ENCODE measurements around the gene STXBP5. TPM values are rescaled to one million over a fixed set of nuclear protein-coding genes. Genes with fewer than 3 reads are reported as not detected.

STXBP5 gene
- total RNA-seq, 4 donors from 2014 or later = 20.8 to 34.4 (median 23.1) TPM

GRCh38 chr6:147158881-147159280 is 45.3 kb upstream of the STXBP5 start:
- Histone ChIP-seq H3K4me1 (no peaks in the 10 kb centered on the region), H3K27me3 (no peaks in the 10 kb centered on the region), H3K27ac (no peak overlapping the region), H3K9me3 (no peaks in the 10 kb centered on the region), H3K36me3 (no peaks in the 10 kb centered on the region), H3K4me3 (no peak overlapping the region)
- no peak for ATAC-seq
- TF ChIP-seq POLR2A (IDR thresholded peaks at IDR 0.05) (no peak), EP300 (IDR thresholded peaks at IDR 0.05) (no peak), CTCF (IDR thresholded peaks at IDR 0.05) (no peak), POLR2AphosphoS5 (IDR thresholded peaks at IDR 0.05) (no peak)
- 66 to 76% methylated on average over 2 of the region's 2 CpGs for WGBS, 2 donors (ENCODE audit: low coverage in 1 of 2)

GRCh38 chr6:147159536-147160374 is 44.5 kb upstream of the STXBP5 start:
- Histone ChIP-seq H3K4me1 (no peaks in the 10 kb centered on the region), H3K9me3 (no peaks in the 10 kb centered on the region), H3K4me3 (no peak overlapping the region), H3K27me3 (no peaks in the 10 kb centered on the region), H3K27ac (no peak overlapping the region), H3K36me3 (no peaks in the 10 kb centered on the region)
- ATAC-seq = no peak
- WGBS, 2 donors (ENCODE audit: low coverage in 1 of 2) = 74 to 78% methylated on average over 2 of the region's 2 CpGs
- TF ChIP-seq EP300 (IDR thresholded peaks at IDR 0.05) = no peak
- TF ChIP-seq POLR2AphosphoS5 (IDR thresholded peaks at IDR 0.05) = no peak
- no peak for TF ChIP-seq CTCF (IDR thresholded peaks at IDR 0.05)

- Histone ChIP-seq H3K27ac (no peak overlapping the region), H3K4me3 (no peak overlapping the region), H3K9me3 (no peaks in the 10 kb centered on the region), H3K4me1 (no peaks in the 10 kb centered on the region), H3K27me3 (no peaks in the 10 kb centered on the region), H3K36me3 (no peaks in the 10 kb centered on the region)
- 56 to 62% methylated on average over 1 of the region's 1 CpG for WGBS, 2 donors (ENCODE audit: low coverage in 1 of 2)
- no peak for ATAC-seq
- TF ChIP-seq CTCF (IDR thresholded peaks at IDR 0.05) = no peak
- no peak for TF ChIP-seq POLR2AphosphoS5 (IDR thresholded peaks at IDR 0.05)
- TF ChIP-seq EP300 (IDR thresholded peaks at IDR 0.05) = no peak
- TF ChIP-seq POLR2A (IDR thresholded peaks at IDR 0.05) = no peak
Observed at GRCh38 chr6:147160593-147160992, 43.6 kb upstream of the STXBP5 start.

- ATAC-seq = no peak
- no peak overlapping the region for H3K27ac ChIP-seq
- no peak overlapping the region for H3K4me3 ChIP-seq
- no peaks in the 10 kb centered on the region for H3K36me3 ChIP-seq
- no peaks in the 10 kb centered on the region for H3K9me3 ChIP-seq
- TF ChIP-seq EP300 (IDR thresholded peaks at IDR 0.05) (no peak), POLR2A (IDR thresholded peaks at IDR 0.05) (no peak), POLR2AphosphoS5 (IDR thresholded peaks at IDR 0.05) (no peak), CTCF (IDR thresholded peaks at IDR 0.05) (no peak)
- 80% methylated on average over 4 of the region's 4 CpGs for WGBS, 2 donors (ENCODE audit: low coverage in 1 of 2)
- H3K27me3 ChIP-seq = no peaks in the 10 kb centered on the region
- no peaks in the 10 kb centered on the region for H3K4me1 ChIP-seq
Observed at GRCh38 chr6:147161253-147161973, 42.8 kb upstream of the STXBP5 start.
